ENCODE results near the gene KIAA0232.

DNA sequence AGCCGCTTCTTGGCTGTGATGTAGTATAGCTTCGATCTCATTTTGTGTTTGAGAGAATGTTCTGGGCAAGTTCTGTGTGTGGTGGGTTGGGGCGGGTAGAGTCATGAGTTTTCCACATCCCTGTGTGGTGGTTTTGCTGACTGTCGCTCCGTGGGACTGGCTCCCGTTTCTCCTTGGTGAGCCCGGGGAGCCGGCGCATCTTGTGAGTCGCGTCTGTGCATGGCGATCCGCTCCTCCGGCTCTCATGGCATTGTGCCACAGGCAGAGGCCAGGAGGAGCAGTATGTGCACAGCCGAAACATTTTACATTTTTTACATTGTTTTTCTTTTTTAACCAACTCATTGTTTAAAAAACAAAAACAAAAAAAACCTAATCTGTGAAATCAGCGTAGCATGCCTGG lies 99.4 kb downstream of the KIAA0232 start:
- TF ChIP-seq POLR2A (IDR thresholded peaks at IDR 0.05) = no peak
- TF ChIP-seq, protein P1, sequence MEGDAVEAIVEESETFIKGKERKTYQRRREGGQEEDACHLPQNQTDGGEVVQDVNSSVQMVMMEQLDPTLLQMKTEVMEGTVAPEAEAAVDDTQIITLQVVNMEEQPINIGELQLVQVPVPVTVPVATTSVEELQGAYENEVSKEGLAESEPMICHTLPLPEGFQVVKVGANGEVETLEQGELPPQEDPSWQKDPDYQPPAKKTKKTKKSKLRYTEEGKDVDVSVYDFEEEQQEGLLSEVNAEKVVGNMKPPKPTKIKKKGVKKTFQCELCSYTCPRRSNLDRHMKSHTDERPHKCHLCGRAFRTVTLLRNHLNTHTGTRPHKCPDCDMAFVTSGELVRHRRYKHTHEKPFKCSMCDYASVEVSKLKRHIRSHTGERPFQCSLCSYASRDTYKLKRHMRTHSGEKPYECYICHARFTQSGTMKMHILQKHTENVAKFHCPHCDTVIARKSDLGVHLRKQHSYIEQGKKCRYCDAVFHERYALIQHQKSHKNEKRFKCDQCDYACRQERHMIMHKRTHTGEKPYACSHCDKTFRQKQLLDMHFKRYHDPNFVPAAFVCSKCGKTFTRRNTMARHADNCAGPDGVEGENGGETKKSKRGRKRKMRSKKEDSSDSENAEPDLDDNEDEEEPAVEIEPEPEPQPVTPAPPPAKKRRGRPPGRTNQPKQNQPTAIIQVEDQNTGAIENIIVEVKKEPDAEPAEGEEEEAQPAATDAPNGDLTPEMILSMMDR (IDR thresholded peaks at IDR 0.05) = no peak
